Right atrium auricular region (tissue), 2 donors: ENCODE data around the gene RIN1. TPM values are rescaled to one million over a fixed set of nuclear protein-coding genes. Genes with fewer than 3 reads are reported as not detected.

Experiments used
- DNase-seq: peaks from one replicate; pipeline ENCODE4 v3.0.0-alpha.2; 2019; ENCODE audit warnings: low spot score
- H3K27ac ChIP-seq, 2 donors: fragments of 200-600 bp; sonication (generic); 1 replicate in 1 of 2; 2 replicates in 1 of 2; pipeline ENCODE4 v1.5.1; 2016 to 2019
- H3K27me3 ChIP-seq, 2 donors: fragments of 200-600 bp; sonication (generic); one replicate each; pipeline versions ENCODE4 v1.5.1 to v1.6.0; 2017 to 2019
- H3K36me3 ChIP-seq: fragments of 200-600 bp; sonication (generic); one replicate; pipeline ENCODE4 v1.5.1; 2016
- H3K4me1 ChIP-seq, 2 donors: fragments of 200-600 bp; sonication (generic); one replicate each; pipeline versions ENCODE4 v1.5.1 to v1.6.0; 2017 to 2019
- H3K4me3 ChIP-seq, 2 donors: fragments of 200-600 bp; sonication (generic); 1 replicate in 1 of 2; 2 replicates in 1 of 2; pipeline ENCODE4 v1.5.1; 2017 to 2019; ENCODE audit warnings: mild to moderate bottlenecking in 1 of 2, moderate library complexity in 1 of 2
- H3K9me3 ChIP-seq, 2 donors: fragments of 200-600 bp; sonication (generic); one replicate each; pipeline ENCODE4 v1.5.1; 2019
- total RNA-seq, 2 donors: library from RNA; depleted of rRNA; stranded (reverse); fragments of >200 nt; gene quantifications; one replicate each; pipeline ENCODE4 v1.1.0, GENCODE V29; 2016
- TF ChIP-seq, protein P1 (sequence below), 2 donors: fragments of 200-600 bp; sonication (generic); IDR thresholded peaks; one replicate each; pipeline ENCODE4 v1.5.1; 2019; ENCODE audit warnings: antibody characterized with exemption in 2 of 2

RIN1 gene
- total RNA-seq, 2 donors from 2014 or later, result 1.0 to 5.9 TPM

DNA sequence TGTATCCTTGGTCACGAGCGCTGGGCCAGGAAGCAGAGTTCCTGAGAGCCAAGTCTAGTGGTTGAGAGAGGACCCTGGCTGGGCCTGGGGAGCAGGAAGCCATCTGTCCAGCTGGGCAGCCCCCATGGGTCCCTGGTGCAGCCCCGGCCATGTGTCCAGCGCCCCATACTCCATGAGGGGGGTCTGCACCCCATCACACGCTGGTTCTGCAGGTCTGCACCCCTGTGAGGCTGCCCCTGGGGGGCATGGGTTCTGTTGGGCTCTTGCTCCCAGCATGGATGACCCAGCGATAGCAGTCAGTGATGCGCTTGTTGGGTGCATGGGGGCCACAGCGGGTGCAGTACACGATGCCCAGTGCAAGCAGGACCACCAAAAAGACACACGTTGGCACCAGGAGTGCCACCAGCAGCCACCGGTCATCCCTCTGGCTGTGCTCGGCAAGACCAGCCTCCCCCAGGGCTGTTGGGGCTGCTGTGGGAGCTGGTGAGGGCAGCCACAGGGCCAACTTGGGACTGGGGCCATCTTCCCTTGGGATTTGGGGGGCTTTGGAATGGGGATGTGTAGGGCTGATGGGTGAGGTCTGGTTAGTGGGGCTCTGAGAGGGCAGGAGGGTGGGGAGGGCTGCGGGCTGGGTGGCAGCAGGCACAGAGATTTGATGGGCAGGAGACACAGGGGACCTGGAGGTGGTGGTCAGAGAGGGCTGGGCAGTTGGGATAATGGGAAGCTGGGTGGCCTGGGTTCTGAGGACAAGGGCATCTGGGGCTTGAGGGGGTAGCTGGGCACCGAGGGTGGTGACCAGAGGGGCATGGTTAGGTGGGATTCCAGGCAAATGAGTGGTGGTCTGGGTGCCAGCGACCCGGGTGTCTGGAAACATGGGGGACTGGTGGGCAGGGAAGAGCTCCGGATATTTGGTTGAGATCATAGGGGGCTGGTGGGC, 21.4 kb downstream of the RIN1 start:
- TF ChIP-seq, protein P1, sequence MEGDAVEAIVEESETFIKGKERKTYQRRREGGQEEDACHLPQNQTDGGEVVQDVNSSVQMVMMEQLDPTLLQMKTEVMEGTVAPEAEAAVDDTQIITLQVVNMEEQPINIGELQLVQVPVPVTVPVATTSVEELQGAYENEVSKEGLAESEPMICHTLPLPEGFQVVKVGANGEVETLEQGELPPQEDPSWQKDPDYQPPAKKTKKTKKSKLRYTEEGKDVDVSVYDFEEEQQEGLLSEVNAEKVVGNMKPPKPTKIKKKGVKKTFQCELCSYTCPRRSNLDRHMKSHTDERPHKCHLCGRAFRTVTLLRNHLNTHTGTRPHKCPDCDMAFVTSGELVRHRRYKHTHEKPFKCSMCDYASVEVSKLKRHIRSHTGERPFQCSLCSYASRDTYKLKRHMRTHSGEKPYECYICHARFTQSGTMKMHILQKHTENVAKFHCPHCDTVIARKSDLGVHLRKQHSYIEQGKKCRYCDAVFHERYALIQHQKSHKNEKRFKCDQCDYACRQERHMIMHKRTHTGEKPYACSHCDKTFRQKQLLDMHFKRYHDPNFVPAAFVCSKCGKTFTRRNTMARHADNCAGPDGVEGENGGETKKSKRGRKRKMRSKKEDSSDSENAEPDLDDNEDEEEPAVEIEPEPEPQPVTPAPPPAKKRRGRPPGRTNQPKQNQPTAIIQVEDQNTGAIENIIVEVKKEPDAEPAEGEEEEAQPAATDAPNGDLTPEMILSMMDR (IDR thresholded peaks at IDR 0.05), result no peak
- H3K36me3 ChIP-seq, result no peaks in the 10 kb centered on the region
- no peaks in the 10 kb centered on the region for H3K27me3 ChIP-seq
- H3K9me3 ChIP-seq, result no peaks in the 10 kb centered on the region
- no peak for DNase-seq
- H3K27ac ChIP-seq, result peak overlapping the region; percentile 90 to 94
- peaks cover 0 to 61% of the 10 kb centered on the region in 2 donors for H3K4me1 ChIP-seq
- peak overlapping the region; percentile 33 to 58 for H3K4me3 ChIP-seq

DNA sequence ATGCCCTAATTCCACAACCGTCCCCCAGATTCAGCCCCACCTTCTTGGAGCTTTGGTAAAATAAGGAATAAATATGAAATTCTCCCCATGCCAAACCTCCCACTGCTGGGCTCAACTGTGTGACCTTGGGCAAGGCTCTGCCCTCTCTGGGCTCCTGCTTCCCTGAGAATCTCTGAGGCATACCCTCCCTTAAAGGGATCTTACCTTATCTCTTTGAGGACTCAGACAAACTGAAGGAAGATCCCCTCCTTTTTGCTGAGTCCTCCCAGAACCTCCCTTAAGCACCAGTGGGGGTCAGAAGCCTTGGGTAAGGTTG, 22.1 kb downstream of the RIN1 start:
- Histone ChIP-seq H3K27me3 (no peaks in the 10 kb centered on the region), H3K4me1 (peaks cover 0 to 61% of the 10 kb centered on the region in 2 donors), H3K36me3 (no peaks in the 10 kb centered on the region), H3K27ac (peak overlapping the region; percentile 90 to 94), H3K4me3 (peak overlapping the region; percentile 36 to 58), H3K9me3 (no peaks in the 10 kb centered on the region)
- TF ChIP-seq, protein P1 (IDR thresholded peaks at IDR 0.05), result no peak
- no peak for DNase-seq

- peak overlapping the region; percentile 90 to 94 for H3K27ac ChIP-seq
- H3K4me3 ChIP-seq, result peak overlapping the region; percentile 36 to 58
- H3K27me3 ChIP-seq, result no peaks in the 10 kb centered on the region
- TF ChIP-seq, protein P1 (IDR thresholded peaks at IDR 0.05), result no peak
- no peaks in the 10 kb centered on the region for H3K9me3 ChIP-seq
- peaks cover 0 to 57% of the 10 kb centered on the region in 2 donors for H3K4me1 ChIP-seq
- H3K36me3 ChIP-seq, result no peaks in the 10 kb centered on the region
- DNase-seq, result no peak
Measured at GRCh38 chr11:66313321-66314185, 22.7 kb downstream of the RIN1 start.

DNA sequence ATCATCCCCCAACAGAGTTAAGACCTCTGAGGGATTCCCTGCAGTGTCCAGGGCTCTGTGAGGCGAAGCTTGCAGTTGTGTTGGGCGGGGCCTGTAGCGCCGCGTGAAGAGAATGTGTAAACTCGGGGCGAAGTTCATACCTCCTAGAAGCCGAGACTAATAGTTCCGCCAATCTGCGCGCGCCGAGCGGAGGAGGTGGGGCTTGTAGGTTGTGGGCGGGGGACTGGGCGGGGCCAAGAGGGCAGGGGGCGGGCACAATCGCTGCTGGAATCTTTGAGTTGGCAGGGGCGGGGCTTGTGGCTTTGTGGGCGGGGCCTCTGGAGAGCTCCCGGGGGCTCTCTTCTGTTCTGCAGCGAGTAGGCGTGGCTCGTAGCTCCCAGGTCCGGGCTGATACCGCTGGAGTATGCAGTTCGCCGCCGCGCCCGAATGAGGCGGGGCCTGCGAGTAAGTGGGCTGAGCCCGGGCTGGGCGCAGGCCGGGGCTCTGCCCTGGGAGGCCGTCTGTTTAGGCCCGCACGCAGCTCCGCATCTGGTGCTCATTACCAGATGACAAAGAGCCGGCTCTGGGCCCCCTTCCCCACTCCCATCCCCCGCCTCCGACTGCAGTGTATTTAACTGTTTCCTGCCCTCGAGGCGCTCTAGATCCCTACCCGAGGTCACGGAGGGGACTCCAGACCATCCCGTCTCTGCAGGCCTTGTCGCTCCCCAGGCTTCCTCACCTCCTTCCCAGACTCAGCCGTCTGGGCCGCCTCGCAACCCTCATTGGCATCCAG, 23.5 kb downstream of the RIN1 start:
- DNase-seq, result peak; percentile 98
- TF ChIP-seq, protein P1 (IDR thresholded peaks at IDR 0.05), result no peak
- no peaks in the 10 kb centered on the region for H3K9me3 ChIP-seq
- H3K4me3 ChIP-seq, result peak overlapping the region; percentile 40 to 58
- peaks cover 0 to 49% of the 10 kb centered on the region in 2 donors for H3K4me1 ChIP-seq
- peak overlapping the region; percentile 90 to 94 for H3K27ac ChIP-seq
- H3K27me3 ChIP-seq, result no peaks in the 10 kb centered on the region
- no peaks in the 10 kb centered on the region for H3K36me3 ChIP-seq

- peak; percentile 92 for DNase-seq
- H3K27ac ChIP-seq, result peak overlapping the region; percentile 90 to 94
- peaks cover 0 to 42% of the 10 kb centered on the region in 2 donors for H3K4me1 ChIP-seq
- H3K9me3 ChIP-seq, result no peaks in the 10 kb centered on the region
- H3K27me3 ChIP-seq, result no peaks in the 10 kb centered on the region
- H3K4me3 ChIP-seq, result peak overlapping the region; percentile 40 to 58
- H3K36me3 ChIP-seq, result no peaks in the 10 kb centered on the region
- TF ChIP-seq, protein P1 (IDR thresholded peaks at IDR 0.05), result peak; percentile 84 to 98
Measured at GRCh38 chr11:66311965-66312548, 24.2 kb downstream of the RIN1 start.
